Measurements from ENCODE around the gene R3HDML. TPM values are rescaled to one million over a fixed set of nuclear protein-coding genes. Genes with fewer than 3 reads are reported as not detected.

R3HDML gene
- total RNA-seq, 2 donors from 2014 or later: not detected

GRCh38 chr20:44357020-44357419 is 20.2 kb downstream of the R3HDML start:
- intact Hi-C loops (cut with DNase I): no loop called here
- no peak for DNase-seq (ENCODE audit: low spot score)

GRCh38 chr20:44357555-44358125 is 20.8 kb downstream of the R3HDML start:
- intact Hi-C loops (cut with DNase I): loop anchor here in 1 of 2 donors (2.0 kb wide), 1 partner anchor 75 kb away; no protein-coding TSS in a partner anchor

GRCh38 chr20:44358776-44359175 is 21.9 kb downstream of the R3HDML start:
- intact Hi-C loops (cut with DNase I): loop anchor here in 1 of 2 donors (2.0 kb wide), 1 partner anchor 76 kb away; no protein-coding TSS in a partner anchor
- DNase-seq (ENCODE audit: low spot score): no peak

More at GRCh38 chr20:44357555-44358125, 20.8 kb downstream of the R3HDML start:
- no peak for DNase-seq (ENCODE audit: low spot score)

- intact Hi-C loops (cut with DNase I): no loop called here
- no peak for DNase-seq (ENCODE audit: low spot score)
These were observed 23.4 kb downstream of the R3HDML start for GRCh38 chr20:44360221-44360620.

- intact Hi-C loops (cut with DNase I): no loop called here
- no peak for DNase-seq (ENCODE audit: low spot score)
These were observed 24.2 kb downstream of the R3HDML start for GRCh38 chr20:44361021-44361420.

- no peak for DNase-seq (ENCODE audit: low spot score)
- intact Hi-C loops (cut with DNase I): no loop called here
These were observed 25.7 kb downstream of the R3HDML start for GRCh38 chr20:44362466-44362940.

- no peak for DNase-seq (ENCODE audit: low spot score)
- intact Hi-C loops (cut with DNase I): no loop called here
These were observed 27.2 kb downstream of the R3HDML start for GRCh38 chr20:44364068-44364467.

GRCh38 chr20:44364780-44365179 is 27.9 kb downstream of the R3HDML start:
- intact Hi-C loops (cut with DNase I): no loop called here
- DNase-seq (ENCODE audit: low spot score): no peak

GRCh38 chr20:44367746-44368145 is 30.9 kb downstream of the R3HDML start:
- no peak for DNase-seq (ENCODE audit: low spot score)
- intact Hi-C loops (cut with DNase I): no loop called here

GRCh38 chr20:44370639-44371218 is 33.9 kb downstream of the R3HDML start:
- intact Hi-C loops (cut with DNase I): no loop called here
- DNase-seq (ENCODE audit: low spot score): no peak

GRCh38 chr20:44382641-44383040 is 45.8 kb downstream of the R3HDML start:
- DNase-seq (ENCODE audit: low spot score): no peak
- intact Hi-C loops (cut with DNase I): loop anchor here in 1 of 2 donors (10.0 kb wide), 1 partner anchor 242 kb away; no protein-coding TSS in a partner anchor

- intact Hi-C loops (cut with DNase I): loop anchor here in 1 of 2 donors (10.0 kb wide), 1 partner anchor 240 kb away; no protein-coding TSS in a partner anchor
- peak; percentile 94 for DNase-seq (ENCODE audit: low spot score)
These were observed 47.7 kb downstream of the R3HDML start for GRCh38 chr20:44384423-44385027.

- intact Hi-C loops (cut with DNase I): loop anchor here (2.0 to 10.0 kb wide), 2 partner anchors 222 to 236 kb away; no protein-coding TSS in a partner anchor
- peak; percentile 92 for DNase-seq (ENCODE audit: low spot score)
These were observed 51.7 kb downstream of the R3HDML start for GRCh38 chr20:44388466-44389023.

GRCh38 chr20:44389871-44390270 is 53.0 kb downstream of the R3HDML start:
- no peak for DNase-seq (ENCODE audit: low spot score)
- intact Hi-C loops (cut with DNase I): loop anchor here (2.0 to 10.0 kb wide), 2 partner anchors 221 to 235 kb away; no protein-coding TSS in a partner anchor

GRCh38 chr20:44390280-44390679 is 53.4 kb downstream of the R3HDML start:
- DNase-seq (ENCODE audit: low spot score): no peak
- intact Hi-C loops (cut with DNase I): no loop called here

- intact Hi-C loops (cut with DNase I): no loop called here
- DNase-seq (ENCODE audit: low spot score): no peak
These were observed 55.4 kb downstream of the R3HDML start for GRCh38 chr20:44392088-44392775.

- no peak for DNase-seq (ENCODE audit: low spot score)
- intact Hi-C loops (cut with DNase I): no loop called here
These were observed 56.1 kb downstream of the R3HDML start for GRCh38 chr20:44392776-44393607.

GRCh38 chr20:44393608-44394451 is 57.0 kb downstream of the R3HDML start:
- intact Hi-C loops (cut with DNase I): no loop called here

More at GRCh38 chr20:44393608-44394451, 57.0 kb downstream of the R3HDML start:
- no peak for DNase-seq (ENCODE audit: low spot score)
